Tibial artery (tissue), 4 donors: ENCODE results near the gene AGAP1.

Source experiments
- DNase-seq, 2 donors: peaks; one replicate each; pipeline ENCODE4 v3.0.0-alpha.2; 2019
- H3K27ac ChIP-seq, 2 donors: fragments of 200-600 bp; sonication (generic) in 1 of 2; 1 replicate in 1 of 2; 2 replicates in 1 of 2; pipeline ENCODE4 v1.5.1; 2018 to 2019; ENCODE audit warnings: mild to moderate bottlenecking in 1 of 2
- H3K27me3 ChIP-seq, 2 donors: fragments of 200-600 bp; sonication (generic) in 1 of 2; one replicate each; pipeline versions ENCODE4 v1.5.1 to v1.6.0; 2016 to 2019
- H3K36me3 ChIP-seq, 3 donors: fragments of 200-600 bp; sonication (generic) in 2 of 3; one replicate each; pipeline ENCODE4 v1.5.1; 2016 to 2019; ENCODE audit warnings: mild to moderate bottlenecking in 2 of 3
- H3K4me1 ChIP-seq, 4 donors: fragments of 200-600 bp; sonication (generic) in 2 of 4; 1 replicate in 3 of 4; 2 replicates in 1 of 4; pipeline ENCODE4 v1.5.1; 2016 to 2019
- H3K4me3 ChIP-seq, 2 donors: fragments of 200-600 bp; sonication (generic) in 1 of 2; 1 replicate in 1 of 2; 2 replicates in 1 of 2; pipeline ENCODE4 v1.5.1; 2018 to 2019; ENCODE audit warnings: mild to moderate bottlenecking in 2 of 2
- H3K9me3 ChIP-seq, 3 donors: fragments of 200-600 bp; sonication (generic) in 1 of 3; one replicate each; pipeline ENCODE4 v1.5.1; 2016 to 2019
- intact Hi-C: fragments of 100-400 bp; cut with DNase I; formaldehyde crosslinking; loops from one replicate; pipeline ENCODE4 v1.15.0; 2023; ENCODE audit warnings: low total_unique reads
- TF ChIP-seq, protein P1 (sequence below), 2 experiments: fragments of 200-600 bp in 1 of 2; fragments of 450-650 bp in 1 of 2; IDR thresholded peaks; one replicate each; pipeline ENCODE4 v1.5.1; 2017 to 2019; ENCODE audit warnings: antibody characterized with exemption in 2 of 2, mild to moderate bottlenecking in 1 of 2, moderate library complexity in 1 of 2

AGAP1 gene

DNA sequence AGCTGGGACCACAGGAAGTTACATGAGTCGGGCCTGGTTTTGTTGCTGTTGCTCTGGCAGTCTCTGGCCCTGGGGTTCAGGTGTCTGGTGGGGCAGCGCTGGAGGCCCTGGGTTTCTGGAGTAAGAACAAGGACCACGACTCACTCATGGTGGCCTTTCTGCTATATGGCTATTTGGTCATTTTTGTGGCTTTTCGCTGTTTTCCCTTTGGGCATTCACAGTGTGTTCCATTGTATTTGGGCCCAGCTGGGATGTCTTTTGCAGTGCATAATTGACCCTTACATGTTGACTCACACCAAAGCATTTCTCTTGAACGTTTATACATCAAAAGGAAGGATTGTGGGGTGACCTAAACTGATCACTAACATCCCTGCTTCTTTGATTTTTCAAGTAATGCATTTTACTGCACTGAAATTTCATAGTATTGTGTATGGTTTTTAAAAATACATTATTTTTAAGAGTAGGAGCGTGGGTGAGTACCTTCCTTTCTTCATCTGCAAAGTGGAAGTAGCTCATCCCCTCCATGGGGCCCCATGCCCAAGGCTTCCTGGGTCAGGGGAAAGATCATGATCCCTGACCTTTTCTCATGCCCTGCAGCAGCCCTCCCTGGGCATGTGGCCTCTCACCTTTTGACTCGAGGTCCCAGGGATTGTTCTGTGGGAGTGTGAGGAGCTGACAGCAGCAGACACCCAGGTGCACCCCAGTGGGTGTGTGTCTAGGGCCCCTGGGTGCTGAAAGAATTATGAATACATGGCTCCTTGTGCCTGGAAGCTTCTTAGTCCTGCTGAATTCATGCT lies 225.5 kb downstream of the AGAP1 start:
- TF ChIP-seq, protein P1, sequence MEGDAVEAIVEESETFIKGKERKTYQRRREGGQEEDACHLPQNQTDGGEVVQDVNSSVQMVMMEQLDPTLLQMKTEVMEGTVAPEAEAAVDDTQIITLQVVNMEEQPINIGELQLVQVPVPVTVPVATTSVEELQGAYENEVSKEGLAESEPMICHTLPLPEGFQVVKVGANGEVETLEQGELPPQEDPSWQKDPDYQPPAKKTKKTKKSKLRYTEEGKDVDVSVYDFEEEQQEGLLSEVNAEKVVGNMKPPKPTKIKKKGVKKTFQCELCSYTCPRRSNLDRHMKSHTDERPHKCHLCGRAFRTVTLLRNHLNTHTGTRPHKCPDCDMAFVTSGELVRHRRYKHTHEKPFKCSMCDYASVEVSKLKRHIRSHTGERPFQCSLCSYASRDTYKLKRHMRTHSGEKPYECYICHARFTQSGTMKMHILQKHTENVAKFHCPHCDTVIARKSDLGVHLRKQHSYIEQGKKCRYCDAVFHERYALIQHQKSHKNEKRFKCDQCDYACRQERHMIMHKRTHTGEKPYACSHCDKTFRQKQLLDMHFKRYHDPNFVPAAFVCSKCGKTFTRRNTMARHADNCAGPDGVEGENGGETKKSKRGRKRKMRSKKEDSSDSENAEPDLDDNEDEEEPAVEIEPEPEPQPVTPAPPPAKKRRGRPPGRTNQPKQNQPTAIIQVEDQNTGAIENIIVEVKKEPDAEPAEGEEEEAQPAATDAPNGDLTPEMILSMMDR (IDR thresholded peaks at IDR 0.05), result no peak
- no peak overlapping the region for H3K27ac ChIP-seq
- intact Hi-C loops, result no loop called here
- H3K4me1 ChIP-seq, result peaks cover 0 to 7% (median 0%) of the 10 kb centered on the region in 4 donors
- no peak overlapping the region for H3K4me3 ChIP-seq
- DNase-seq, result no peak
- no peaks in the 10 kb centered on the region for H3K9me3 ChIP-seq
- no peaks in the 10 kb centered on the region for H3K27me3 ChIP-seq
- H3K36me3 ChIP-seq, result peaks cover 0 to 11% (median 4%) of the 10 kb centered on the region in 3 donors

DNA sequence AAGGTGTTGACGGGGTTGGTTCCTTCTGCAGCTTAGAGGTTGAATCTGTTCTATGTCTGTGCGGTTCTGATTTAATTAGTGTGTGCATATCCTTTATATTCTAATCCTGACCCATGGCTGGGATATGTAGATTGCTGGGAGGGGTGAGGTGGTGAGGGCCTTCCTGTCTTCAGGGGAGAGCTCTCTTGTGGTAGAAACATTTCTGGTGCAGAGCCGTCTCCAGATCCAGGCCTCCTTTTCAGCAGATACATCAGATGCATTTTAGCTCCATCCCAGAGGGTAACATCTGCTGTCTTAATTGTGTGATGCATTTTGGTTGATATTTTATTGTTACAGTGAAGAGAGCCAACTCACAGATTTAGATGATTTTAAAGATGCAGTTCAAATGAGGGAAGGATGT lies 227.8 kb downstream of the AGAP1 start:
- H3K27ac ChIP-seq, result no peak overlapping the region
- H3K4me1 ChIP-seq, result peaks cover 0 to 21% (median 0%) of the 10 kb centered on the region in 4 donors
- intact Hi-C loops, result no loop called here
- H3K36me3 ChIP-seq, result peaks cover 0 to 11% (median 4%) of the 10 kb centered on the region in 3 donors
- TF ChIP-seq, protein P1 (IDR thresholded peaks at IDR 0.05), result no peak
- peak in 1 of 2 donors; percentile 3 for DNase-seq
- no peaks in the 10 kb centered on the region for H3K27me3 ChIP-seq
- no peak overlapping the region for H3K4me3 ChIP-seq
- H3K9me3 ChIP-seq, result no peaks in the 10 kb centered on the region

DNA sequence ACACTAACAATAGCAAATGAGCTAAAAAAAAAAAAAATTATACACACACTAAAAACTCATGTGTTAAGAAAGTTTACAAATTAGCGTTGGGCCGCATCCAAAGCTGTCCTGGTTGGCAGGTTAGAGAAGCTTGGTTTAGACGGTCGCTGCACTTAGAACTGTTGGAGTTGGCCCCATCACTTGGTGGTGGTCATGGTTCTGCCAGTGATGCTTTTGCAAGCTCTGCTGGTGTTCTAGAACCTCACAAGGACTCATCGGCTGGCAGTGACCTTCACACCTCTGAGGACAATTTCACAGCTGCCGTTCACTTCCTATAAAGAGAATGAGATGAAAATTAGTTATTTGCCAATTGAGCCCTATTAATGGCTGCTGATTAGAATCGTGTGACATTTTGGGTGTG lies 229.0 kb downstream of the AGAP1 start:
- Histone ChIP-seq H3K27ac (no peak overlapping the region), H3K4me3 (no peak overlapping the region), H3K27me3 (no peaks in the 10 kb centered on the region), H3K9me3 (no peaks in the 10 kb centered on the region), H3K4me1 (peaks cover 0 to 21% (median 0%) of the 10 kb centered on the region in 4 donors), H3K36me3 (peaks cover 0 to 11% (median 4%) of the 10 kb centered on the region in 3 donors)
- intact Hi-C loops, result no loop called here
- peak in 1 of 2 donors; percentile 37 for DNase-seq
- TF ChIP-seq, protein P1 (IDR thresholded peaks at IDR 0.05), result no peak

DNA sequence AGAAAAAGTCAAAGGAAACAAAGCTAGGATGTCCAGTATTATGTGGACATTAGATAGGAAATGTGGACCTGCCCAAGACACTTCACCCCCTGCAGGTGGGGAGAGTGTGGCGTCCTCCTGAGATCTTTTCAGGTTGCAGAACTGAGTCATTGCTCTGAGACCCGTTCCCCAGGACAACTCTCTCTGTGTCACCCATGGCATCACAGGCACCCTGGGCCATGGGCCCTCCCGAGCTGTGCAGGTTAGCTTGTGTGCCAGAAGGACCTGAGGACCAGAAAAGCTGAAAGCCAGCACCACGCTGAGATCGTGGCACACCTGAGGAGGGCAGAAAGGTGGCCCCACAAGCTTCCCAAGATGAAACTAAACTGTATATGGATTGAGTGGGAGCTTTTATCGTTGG lies 229.5 kb downstream of the AGAP1 start:
- Histone ChIP-seq H3K27me3 (no peaks in the 10 kb centered on the region), H3K4me1 (peaks cover 0 to 21% (median 0%) of the 10 kb centered on the region in 4 donors), H3K27ac (no peak overlapping the region), H3K36me3 (peaks cover 0 to 11% (median under 1%) of the 10 kb centered on the region in 3 donors), H3K4me3 (no peak overlapping the region), H3K9me3 (no peaks in the 10 kb centered on the region)
- DNase-seq, result peak in 1 of 2 donors; percentile 59
- TF ChIP-seq, protein P1 (IDR thresholded peaks at IDR 0.05), result no peak
- intact Hi-C loops, result no loop called here

DNA sequence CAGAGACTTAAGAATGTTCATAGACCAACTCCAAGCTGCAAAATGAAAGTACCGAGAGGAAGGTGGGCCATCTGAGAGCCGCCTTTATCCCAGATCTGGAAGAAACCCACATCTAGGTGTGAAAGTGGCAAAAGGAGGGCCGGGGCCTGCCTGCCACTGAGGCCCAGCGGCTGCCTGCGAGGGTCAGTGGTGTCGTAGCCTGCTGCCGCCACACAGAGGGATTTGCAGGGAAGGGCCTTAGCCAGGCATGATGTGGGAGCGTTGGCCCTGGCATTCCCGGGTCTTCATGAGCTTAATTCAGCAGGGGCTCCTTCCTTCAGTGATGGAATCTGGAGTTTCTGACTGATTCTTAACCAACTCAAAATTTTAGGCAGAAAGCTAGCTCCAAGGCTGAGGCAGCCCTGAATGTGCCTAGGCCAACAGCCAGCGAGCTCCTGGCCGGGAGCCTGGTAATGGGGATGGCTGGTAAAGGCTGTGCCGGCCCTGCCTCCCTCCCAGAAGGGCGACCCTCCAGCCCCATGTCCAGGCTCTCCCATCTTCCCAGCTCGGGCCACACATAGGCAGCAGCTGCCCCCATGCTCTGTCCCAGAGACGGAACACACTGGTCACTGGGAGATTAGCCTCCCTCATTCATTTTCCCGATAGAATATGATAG lies 230.1 kb downstream of the AGAP1 start:
- DNase-seq, result peak in 1 of 2 donors; percentile 62
- no peak overlapping the region for H3K4me3 ChIP-seq

More for the DNA sequence above, 230.1 kb downstream of the AGAP1 start:
- TF ChIP-seq, protein P1 (IDR thresholded peaks at IDR 0.05), result no peak
- H3K36me3 ChIP-seq, result peaks cover 0 to 10% (median 0%) of the 10 kb centered on the region in 3 donors
- peaks cover 0 to 21% (median 0%) of the 10 kb centered on the region in 4 donors for H3K4me1 ChIP-seq
- no peaks in the 10 kb centered on the region for H3K9me3 ChIP-seq
- intact Hi-C loops, result no loop called here
- no peaks in the 10 kb centered on the region for H3K27me3 ChIP-seq
- peak overlapping the region; percentile 38 to 57 for H3K27ac ChIP-seq
